Tibial nerve (tissue), 4 donors: ENCODE measurements around the gene FAM131A. TPM values are rescaled to one million over a fixed set of nuclear protein-coding genes. Genes with fewer than 3 reads are reported as not detected.

ENCODE experiments used
- DNase-seq, 2 donors: peaks; one replicate each; pipeline ENCODE4 v3.0.0-alpha.2; 2019; ENCODE audit warnings: low spot score in 2 of 2
- H3K27ac ChIP-seq, 4 donors: fragments of 200-600 bp; sonication (generic) in 3 of 4; one replicate each; pipeline ENCODE4 v1.5.1; 2017 to 2019; ENCODE audit warnings: mild to moderate bottlenecking in 1 of 4
- H3K27me3 ChIP-seq, 2 donors: fragments of 200-600 bp; sonication (generic) in 1 of 2; one replicate each; pipeline versions ENCODE4 v1.5.1 to v1.6.0; 2017 to 2019
- H3K36me3 ChIP-seq, 3 donors: fragments of 200-600 bp; sonication (generic); one replicate each; pipeline ENCODE4 v1.5.1; 2018 to 2019
- H3K4me1 ChIP-seq, 4 donors: fragments of 200-600 bp; sonication (generic) in 3 of 4; one replicate each; pipeline ENCODE4 v1.5.1; 2017 to 2019
- H3K4me3 ChIP-seq, 4 donors: fragments of 200-600 bp; sonication (generic) in 3 of 4; one replicate each; pipeline ENCODE4 v1.5.1; 2017 to 2019; ENCODE audit warnings: mild to moderate bottlenecking in 1 of 4, moderate library complexity in 1 of 4
- H3K9me3 ChIP-seq, 4 donors: fragments of 200-600 bp; sonication (generic) in 3 of 4; one replicate each; pipeline ENCODE4 v1.5.1; 2017 to 2019
- EP300 ChIP-seq, 2 donors: sonication (generic); formaldehyde crosslinking; IDR thresholded peaks; one replicate each; pipeline ENCODE4 v1.6.1; 2017; ENCODE audit warnings: antibody characterized with exemption in 2 of 2, mild to moderate bottlenecking in 1 of 2
- POLR2A ChIP-seq, 2 donors: fragments of 450-650 bp; IDR thresholded peaks; one replicate each; pipeline ENCODE4 v1.6.1; 2017; ENCODE audit warnings: antibody characterized with exemption in 2 of 2, mild to moderate bottlenecking in 2 of 2, moderate library complexity in 2 of 2
- WGBS, 2 donors: methylation state at CpG; one replicate each; pipeline ENCODE4 v1.1.5; 2018; 5-methylcytosine and 5-hydroxymethylcytosine counted together
- total RNA-seq, 4 donors: library from RNA; depleted of rRNA; stranded (reverse); fragments of >200 nt; gene quantifications; one replicate each; pipeline ENCODE4 v1.1.0, GENCODE V29; 2016
- TF ChIP-seq, protein P1 (sequence below), 5 experiments: fragments of 200-600 bp in 3 of 5; fragments of 450-650 bp in 2 of 5; sonication (generic) in 3 of 5; IDR thresholded peaks; one replicate each; pipeline ENCODE4 v1.5.1; 2016 to 2019; ENCODE audit warnings: antibody characterized with exemption in 5 of 5, mild to moderate bottlenecking in 3 of 5, moderate library complexity in 2 of 5

FAM131A gene
- total RNA-seq, 4 donors from 2014 or later = 35.0 to 45.3 (median 39.6) TPM

DNA sequence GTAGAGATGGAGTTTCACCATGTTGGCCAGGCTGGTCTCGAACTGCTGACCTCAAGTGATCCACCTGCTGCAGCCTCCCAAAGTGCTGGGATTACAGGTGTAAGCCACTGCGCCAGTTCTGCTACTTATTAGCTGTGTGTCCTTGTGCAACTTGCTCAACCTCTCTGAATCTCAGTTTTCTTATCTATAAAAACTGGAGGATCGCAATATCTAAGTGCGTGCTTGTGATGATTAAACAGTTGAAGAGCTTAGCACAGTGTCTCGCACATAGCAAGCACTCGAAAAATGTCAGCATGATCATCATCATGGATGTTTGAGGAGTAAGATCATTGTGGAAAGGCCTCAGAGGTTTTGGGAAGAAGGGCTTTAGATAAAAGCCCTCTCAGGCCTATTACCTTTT is 13.2 kb downstream of the FAM131A start:
- TF ChIP-seq POLR2A (IDR thresholded peaks at IDR 0.05) (no peak), EP300 (IDR thresholded peaks at IDR 0.05) (no peak)
- TF ChIP-seq, protein P1, sequence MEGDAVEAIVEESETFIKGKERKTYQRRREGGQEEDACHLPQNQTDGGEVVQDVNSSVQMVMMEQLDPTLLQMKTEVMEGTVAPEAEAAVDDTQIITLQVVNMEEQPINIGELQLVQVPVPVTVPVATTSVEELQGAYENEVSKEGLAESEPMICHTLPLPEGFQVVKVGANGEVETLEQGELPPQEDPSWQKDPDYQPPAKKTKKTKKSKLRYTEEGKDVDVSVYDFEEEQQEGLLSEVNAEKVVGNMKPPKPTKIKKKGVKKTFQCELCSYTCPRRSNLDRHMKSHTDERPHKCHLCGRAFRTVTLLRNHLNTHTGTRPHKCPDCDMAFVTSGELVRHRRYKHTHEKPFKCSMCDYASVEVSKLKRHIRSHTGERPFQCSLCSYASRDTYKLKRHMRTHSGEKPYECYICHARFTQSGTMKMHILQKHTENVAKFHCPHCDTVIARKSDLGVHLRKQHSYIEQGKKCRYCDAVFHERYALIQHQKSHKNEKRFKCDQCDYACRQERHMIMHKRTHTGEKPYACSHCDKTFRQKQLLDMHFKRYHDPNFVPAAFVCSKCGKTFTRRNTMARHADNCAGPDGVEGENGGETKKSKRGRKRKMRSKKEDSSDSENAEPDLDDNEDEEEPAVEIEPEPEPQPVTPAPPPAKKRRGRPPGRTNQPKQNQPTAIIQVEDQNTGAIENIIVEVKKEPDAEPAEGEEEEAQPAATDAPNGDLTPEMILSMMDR (IDR thresholded peaks at IDR 0.05) = no peak

DNA sequence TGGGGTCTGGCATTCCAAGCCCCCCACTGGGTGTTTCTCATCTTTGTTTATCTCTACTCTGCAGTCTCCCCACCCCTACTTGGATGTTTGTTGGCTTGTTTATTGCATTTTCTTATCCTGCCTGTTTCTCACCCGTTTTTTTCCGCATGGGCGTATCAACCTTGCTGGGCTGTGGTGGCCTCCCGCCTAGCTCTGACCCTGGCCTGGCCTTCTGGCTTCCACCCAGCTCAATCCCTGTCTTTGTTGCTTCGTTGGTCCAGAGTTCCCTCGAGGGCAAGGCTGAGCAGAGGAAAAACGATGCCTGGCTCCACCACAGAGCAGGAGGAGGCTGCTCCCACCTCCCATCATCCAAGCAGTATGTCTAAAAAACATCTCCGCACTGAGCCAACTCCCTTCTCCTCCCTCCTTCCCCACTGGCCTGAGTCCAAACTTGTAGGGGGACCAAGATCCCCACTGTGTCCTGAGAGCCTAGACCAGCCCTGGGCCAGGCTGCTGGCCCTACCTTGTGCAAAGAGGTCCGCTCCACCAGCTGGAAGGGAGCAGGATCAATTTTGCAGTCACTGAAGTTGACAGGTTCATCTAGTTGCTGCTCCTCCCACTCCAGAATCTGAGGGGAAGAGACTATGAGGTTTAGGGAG is 14.2 kb downstream of the FAM131A start:
- no peaks in the 10 kb centered on the region for H3K9me3 ChIP-seq
- TF ChIP-seq, protein P1 (IDR thresholded peaks at IDR 0.05) = no peak
- TF ChIP-seq POLR2A (IDR thresholded peaks at IDR 0.05) (no peak), EP300 (IDR thresholded peaks at IDR 0.05) (no peak)
- no peaks in the 10 kb centered on the region for H3K27me3 ChIP-seq
- 34 to 39% methylated on average over 9 of the region's 9 CpGs for WGBS, 2 donors
- peak overlapping the region; percentile 17 to 76 (median 70) for H3K27ac ChIP-seq
- H3K4me1 ChIP-seq = peaks cover 0 to 54% (median 17%) of the 10 kb centered on the region in 4 donors
- peaks cover 0 to 48% (median 0%) of the 10 kb centered on the region in 3 donors for H3K36me3 ChIP-seq
- DNase-seq = no peak
- no peak overlapping the region for H3K4me3 ChIP-seq

More for the DNA sequence above, 13.2 kb downstream of the FAM131A start:
- peaks cover 0 to 53% (median 19%) of the 10 kb centered on the region in 4 donors for H3K4me1 ChIP-seq
- no peaks in the 10 kb centered on the region for H3K27me3 ChIP-seq
- peak overlapping the region in 2 of 4 donors; percentile 66 to 73 for H3K27ac ChIP-seq
- no peak overlapping the region for H3K4me3 ChIP-seq
- peaks cover 0 to 44% (median 0%) of the 10 kb centered on the region in 3 donors for H3K36me3 ChIP-seq
- WGBS, 2 donors = 87 to 88% methylated on average over 6 of the region's 6 CpGs
- no peaks in the 10 kb centered on the region for H3K9me3 ChIP-seq
- no peak for DNase-seq

DNA sequence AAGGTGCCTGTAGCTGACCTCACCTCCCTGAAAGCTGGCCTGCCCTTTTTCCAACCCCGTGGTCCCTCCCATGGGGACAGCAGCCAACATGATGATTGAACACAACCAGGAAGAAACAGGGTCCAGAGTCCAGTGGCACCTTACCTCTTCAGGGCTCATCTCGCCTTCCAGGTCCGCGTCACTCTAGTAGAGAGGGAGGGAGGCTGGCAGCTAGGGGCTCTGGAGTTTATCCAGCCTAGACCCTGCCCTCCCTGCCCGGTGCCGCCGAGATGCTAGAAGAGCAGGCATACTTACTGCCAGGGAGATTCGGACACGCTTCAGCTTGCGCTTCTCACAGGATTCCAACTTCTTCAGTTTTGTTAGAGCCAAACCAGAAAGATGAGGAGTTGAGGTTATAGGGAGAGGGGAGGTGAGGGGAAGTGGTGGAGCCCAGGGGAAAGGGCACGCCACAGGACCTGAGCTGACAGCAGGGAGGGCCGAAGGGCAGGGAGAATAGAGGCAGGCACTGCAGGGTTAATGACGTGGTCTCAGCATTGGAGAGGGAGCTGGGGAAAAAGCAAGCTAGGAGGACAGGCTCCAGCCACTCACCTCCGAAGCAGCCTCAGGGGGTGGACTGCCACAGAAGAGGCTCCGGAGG is 14.9 kb downstream of the FAM131A start:
- H3K9me3 ChIP-seq = no peaks in the 10 kb centered on the region
- H3K27ac ChIP-seq = peak overlapping the region; percentile 17 to 76 (median 70)
- H3K4me3 ChIP-seq = no peak overlapping the region
- H3K36me3 ChIP-seq = peaks cover 0 to 53% (median 0%) of the 10 kb centered on the region in 3 donors
- H3K27me3 ChIP-seq = no peaks in the 10 kb centered on the region
- no peak for TF ChIP-seq EP300 (IDR thresholded peaks at IDR 0.05)
- no peak for TF ChIP-seq POLR2A (IDR thresholded peaks at IDR 0.05)
- TF ChIP-seq, protein P1 (IDR thresholded peaks at IDR 0.05) = no peak
- DNase-seq = no peak
- 72 to 74% methylated on average over 15 of the region's 15 CpGs for WGBS, 2 donors
- peaks cover 0 to 56% (median 17%) of the 10 kb centered on the region in 4 donors for H3K4me1 ChIP-seq

DNA sequence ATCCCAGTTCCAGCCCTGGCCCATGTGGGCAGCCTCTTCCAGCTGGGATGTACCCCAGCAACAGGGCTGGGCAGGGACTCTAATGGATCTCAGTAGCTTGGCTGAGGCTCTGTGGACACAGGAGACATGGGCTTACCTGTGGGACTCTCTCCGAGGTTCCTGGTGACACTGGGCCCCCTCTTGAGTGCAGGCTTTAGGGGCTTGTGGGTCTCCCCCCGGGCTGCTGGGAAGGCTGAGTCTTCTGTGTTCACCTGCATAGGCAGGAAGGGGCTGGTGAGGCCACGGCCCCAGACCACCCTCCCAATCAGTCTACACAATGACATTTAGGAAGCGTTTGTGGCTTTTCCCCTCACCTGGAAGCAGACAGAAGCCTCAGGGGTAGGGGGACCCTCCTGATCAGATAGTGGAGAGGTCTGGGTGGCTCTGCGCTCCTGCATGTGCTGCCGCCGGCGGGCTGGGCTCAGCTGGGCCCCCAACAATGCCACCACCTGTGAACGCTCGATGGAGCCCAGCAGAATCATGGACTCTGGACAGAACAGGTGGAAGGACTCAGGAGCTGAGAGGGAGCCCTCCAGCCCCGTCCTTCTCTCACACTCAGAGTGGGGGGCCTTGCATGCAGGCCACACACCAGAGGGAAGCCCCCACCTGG is 15.6 kb downstream of the FAM131A start:
- H3K27ac ChIP-seq = peak overlapping the region in 3 of 4 donors; percentile 66 to 76 (median 73)
- H3K27me3 ChIP-seq = no peaks in the 10 kb centered on the region
- H3K9me3 ChIP-seq = no peaks in the 10 kb centered on the region
- peaks cover 0 to 64% (median 17%) of the 10 kb centered on the region in 4 donors for H3K4me1 ChIP-seq
- no peak overlapping the region for H3K4me3 ChIP-seq
- WGBS, 2 donors = 91% methylated on average over 9 to 11 of the region's 11 CpGs
- DNase-seq = no peak
- no peak for TF ChIP-seq POLR2A (IDR thresholded peaks at IDR 0.05)
- TF ChIP-seq, protein P1 (IDR thresholded peaks at IDR 0.05) = no peak
- TF ChIP-seq EP300 (IDR thresholded peaks at IDR 0.05) = no peak
- H3K36me3 ChIP-seq = peaks cover 0 to 55% (median 0%) of the 10 kb centered on the region in 3 donors
